ENCODE measurements around the gene RNASE11.
A peak's percentile ranks its signal among the peaks of the same experiment; 100 is the strongest.
"Not testable (repeated sequence)": the region's sequence is repeated elsewhere in the genome, so short reads cannot be mapped to it uniquely, and the experiment has no call there.

The RNASE11 gene

DNA sequence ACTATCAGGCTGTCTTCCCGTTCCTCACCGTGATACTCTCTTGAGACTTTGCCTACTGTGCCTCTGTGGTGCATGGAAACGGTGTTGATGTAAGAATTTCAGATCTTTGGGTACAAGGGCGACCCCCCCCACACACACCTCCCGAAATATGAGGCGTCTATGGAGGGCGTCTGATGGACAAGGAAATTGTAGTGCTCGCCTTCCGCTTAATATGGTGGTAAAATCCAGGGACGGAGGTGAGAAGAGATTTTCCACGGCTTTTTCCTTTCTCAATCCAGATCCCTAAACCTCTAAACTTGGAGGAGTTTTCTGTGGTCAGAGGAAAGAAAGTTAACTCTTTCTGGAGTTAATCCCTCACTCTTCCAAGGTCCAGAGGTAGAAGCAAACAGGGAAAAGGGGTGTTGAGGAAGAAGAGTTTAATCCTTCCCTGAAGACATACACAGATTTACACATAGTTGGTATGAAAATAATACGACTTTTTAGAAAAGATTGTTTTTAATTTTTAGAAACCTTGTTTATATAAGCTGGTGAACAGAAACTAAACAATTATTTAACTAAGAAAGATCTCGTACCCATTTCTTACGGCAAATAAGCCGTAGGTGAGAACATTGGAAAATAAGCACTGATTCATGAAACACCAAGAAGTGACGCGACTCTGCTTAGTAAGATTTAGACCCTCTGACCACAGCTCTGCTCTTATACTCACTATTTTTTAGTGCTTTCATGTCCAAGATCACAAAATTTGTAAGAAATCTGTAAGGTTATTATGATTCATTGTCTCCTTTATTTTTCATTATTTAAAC, 26.4 kb upstream of the RNASE11 start:
- DNase-seq (ENCODE audit: low spot score) = no peak

DNA sequence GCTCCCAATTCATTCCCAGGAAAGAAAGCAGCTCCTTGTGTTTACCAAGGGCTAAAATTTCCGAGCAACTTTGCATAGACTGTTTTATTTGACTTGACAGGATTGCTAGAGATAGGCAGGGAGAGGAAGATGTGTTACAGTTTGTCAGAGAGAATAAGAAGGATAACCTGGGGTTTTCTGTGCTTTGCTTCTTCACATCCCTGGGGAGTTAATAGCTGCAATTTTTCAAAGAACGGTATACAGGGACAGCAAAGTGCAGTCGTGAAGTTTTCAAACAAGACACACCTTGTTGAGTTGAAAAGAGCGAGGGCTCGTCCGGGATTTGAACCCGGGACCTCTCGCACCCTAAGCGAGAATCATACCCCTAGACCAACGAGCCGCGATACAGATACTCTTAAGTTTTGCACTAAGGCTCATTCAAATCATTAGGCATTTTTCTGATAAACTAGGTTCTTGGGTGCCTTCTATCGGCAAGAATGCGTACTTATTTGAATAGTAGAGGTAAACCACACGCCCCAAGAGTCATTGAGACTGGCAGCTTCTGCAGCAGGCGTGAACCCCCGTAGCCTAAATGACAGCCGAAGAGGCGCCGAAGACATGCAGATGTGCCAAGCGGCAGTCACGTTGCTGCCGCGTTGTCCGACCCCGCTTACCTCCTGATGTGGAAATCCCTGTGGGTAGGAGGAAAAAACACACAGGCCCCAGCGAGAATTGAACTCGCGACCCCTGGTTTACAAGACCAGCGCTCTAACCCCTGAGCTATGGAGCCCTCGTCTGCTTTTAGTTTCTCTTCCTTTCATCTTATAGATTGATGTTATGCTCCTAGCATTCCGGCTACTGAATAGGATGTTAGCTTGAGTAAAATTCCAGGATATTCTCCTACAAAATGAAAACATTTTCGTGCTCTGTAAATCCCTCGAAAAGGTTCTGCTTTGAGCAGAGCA, 25.6 kb upstream of the RNASE11 start:
- peak; percentile 81 for DNase-seq (ENCODE audit: low spot score)

DNA sequence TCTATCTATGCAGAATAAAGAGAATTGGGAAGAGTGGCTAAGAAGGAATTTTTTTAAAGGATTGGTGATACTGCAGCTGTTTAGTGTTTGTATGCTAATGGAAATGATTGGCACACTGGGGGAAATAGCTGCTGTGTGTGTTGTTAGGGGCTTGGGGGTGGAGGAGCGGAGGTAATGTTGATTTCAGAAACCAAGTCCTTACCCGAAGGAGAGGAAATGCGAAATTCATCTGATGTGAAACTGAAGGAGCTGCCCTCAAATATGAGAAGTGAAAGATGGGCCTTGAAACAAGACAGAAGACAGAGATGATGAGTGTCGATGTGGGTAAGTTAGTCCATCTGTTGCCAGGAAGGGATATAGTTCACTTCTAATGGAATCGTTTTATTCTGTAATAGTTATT, 24.6 kb upstream of the RNASE11 start:
- DNase-seq (ENCODE audit: low spot score) = no peak

DNA sequence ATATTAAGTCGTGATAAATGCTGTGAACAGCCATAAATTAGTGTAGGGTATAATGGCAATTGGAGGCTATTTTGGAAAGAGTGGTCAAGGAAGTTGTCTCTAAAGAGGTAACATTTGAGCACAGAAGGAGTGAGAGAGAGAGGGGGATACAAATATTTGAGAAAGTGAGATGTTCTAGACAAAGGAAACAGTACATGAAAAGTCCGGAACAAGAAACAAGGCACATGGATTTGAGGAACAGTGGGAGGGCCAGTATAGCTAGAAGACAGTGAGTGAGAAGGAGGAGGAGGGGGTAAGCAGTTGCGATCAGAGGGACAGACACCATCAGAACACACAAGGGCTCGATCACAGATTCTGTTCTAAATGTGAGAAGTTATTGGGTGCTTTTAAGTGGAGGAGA, 23.5 kb upstream of the RNASE11 start:
- DNase-seq (ENCODE audit: low spot score) = no peak

DNA sequence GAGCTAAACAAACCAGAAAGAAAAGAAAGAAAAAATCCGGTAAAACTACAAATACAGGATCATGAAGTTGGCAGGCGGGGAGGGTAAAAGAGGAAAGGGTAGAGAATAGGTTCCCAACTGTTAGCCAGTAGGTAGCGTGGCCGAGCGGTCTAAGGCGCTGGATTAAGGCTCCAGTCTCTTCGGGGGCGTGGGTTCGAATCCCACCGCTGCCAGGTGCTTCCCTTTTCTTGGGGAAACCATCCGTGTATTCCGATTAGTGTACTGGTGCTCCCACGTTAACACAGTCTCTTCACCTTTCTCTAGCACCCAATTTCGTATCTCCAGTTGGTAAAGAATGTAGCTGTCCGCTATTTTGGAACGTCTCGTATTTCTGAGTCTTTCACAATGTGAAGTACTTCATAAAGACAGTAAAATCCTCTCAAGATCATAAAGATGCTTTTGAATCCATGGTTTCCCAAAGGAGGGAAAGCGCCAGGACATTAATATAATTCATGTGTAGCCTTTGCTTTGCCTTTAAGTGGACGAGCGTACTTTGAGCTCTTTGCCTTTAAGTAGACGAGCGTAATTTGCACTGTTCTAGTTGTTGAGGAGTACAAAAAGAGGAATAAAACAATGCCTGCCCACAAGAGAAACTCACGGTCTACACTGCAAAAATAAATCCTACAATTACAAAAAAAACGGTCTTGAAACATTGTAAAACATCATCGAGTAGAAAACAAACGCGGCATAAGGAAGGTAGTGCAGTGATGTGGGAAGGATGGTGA, 22.4 kb upstream of the RNASE11 start:
- peak; percentile 59 for DNase-seq (ENCODE audit: low spot score)

DNA sequence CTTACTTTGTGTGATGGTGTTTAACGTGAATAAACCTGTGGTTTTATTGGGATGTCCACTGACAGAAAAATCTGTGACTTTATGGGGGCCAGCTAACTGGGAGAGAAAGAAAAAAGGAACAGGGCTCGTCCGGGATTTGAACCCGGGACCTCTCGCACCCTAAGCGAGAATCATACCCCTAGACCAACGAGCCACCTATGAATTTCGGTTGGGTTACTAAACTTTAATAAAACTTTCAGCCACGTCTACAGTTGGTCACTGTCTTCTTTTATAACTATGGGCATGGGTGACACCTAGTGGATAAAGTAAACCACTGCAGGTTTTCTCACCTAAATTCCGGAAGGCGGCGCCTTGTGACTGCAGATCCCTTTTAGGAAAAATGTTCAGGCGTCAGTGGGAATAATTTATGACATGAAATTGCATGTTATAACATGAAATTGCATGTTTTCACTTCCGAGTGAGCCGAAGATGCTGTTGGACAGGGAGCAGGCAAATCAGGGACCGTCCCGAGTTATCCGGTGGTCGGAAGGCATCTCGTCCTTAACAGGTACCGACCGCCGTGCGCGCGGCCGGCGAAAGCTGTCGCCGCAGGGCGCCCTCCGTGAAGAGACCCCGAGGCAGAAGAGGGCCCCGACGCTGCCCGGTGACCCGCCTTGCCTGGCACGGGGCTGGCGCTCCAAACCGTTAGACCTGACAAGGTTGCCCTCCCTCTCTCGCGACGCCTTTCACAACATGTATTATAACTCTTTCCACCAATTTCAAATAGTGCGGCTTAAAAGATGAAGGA, 21.6 kb upstream of the RNASE11 start:
- DNase-seq (ENCODE audit: low spot score) = peak; percentile 70

DNA sequence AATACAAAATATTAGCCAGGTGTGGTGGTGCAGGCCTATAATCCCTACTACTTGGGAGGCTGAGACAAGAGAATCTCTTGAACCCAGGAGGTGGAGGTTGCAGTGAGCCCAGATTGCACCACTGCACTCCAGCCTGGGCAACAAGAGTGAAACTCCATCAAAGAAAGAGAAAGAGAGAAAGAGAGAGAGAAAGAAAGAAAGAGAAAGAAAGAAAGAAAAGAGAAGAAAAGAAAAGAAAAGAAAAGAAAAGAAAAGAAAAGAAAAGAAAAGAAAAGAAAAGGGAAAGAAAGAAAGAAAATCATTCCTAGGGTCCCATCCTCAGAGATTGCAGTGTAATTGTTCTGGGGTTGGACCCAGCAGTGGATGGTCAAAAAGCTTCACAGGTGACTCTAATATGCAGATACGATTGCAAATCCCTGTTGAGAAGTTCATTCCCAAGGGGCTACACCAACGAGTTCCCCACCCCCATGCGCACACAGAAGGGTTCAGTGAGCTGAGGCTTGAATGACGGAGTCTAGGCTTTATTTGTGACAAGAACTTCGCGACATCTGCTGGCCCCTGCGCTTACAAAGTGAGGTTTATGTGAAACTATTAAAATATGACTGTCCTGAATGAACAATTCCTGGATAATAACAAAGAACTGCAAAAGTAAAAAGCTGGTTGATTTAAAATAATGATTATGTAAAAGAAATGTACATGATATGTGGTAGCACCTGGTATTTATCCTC, 20.7 kb upstream of the RNASE11 start:
- no peak for DNase-seq (ENCODE audit: low spot score)

DNA sequence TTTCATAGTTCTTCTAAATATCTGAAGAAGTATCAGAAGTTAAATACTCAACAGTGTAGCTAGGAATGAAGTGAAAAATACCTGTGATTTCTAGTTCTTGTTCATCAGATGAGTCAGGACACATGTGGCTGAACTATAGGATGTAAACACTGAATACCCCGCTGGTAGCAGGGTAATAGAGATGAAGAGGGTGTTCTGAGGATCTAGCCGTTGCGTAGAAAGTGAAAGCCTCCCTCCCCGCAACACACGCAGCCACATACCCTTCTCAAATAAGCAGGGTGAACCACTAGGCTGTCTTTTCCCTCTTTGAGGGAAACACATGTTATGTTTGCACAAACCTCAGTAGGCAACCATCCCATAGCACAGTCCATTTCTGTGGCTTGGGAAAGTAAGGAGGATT, 19.8 kb upstream of the RNASE11 start:
- DNase-seq (ENCODE audit: low spot score) = no peak

DNA sequence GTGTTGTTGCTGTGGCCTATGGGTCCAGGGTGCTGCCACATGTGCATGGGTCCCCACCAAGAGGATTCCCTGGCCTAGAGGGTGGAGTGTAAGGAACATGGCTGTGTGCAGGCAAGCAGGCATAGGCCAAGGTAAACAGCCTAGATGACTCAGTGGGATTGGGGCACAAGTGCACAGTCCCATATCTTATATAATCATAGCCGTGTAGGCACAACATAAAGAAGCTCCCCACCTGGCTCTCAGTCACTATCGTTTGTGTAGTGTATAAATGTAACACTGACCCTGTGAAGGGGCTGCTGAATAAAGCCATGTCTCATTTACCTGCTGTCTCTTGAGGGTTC, 19.1 kb upstream of the RNASE11 start:
- DNase-seq (ENCODE audit: low spot score) = no peak

DNA sequence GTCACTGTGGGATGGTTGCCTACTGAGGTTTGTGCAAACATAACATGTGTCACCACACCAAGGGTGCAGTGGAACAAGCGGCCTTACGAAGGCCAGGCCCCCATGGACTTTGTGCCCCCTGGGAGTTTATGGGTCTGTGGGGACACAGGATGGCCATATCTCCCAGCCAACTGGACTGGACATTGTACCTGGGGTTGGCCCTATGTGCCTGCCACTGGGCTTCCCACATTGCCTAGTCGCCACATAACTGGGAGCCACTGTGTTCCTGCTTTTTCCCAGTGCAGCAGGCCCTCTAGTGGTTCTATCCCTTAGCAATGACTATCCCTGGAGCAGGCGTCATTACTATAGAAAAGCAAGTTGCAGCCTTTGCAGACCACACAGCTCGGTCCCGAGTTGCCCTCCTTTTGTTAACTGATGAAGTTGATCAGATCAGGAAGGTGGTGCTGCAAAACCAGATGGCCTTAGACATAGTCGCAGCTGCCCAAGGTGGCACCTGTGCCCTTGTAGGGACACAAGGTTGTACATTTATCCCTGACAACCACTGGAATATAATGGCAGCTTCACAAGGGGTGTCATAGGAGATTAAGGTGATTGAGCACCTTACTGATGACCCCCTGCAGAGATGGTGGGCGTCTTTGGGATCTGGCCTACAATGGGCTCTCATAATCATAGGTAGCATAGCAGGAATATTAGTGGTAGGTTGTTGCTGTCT, 18.5 kb upstream of the RNASE11 start:
- peak; percentile 59 for DNase-seq (ENCODE audit: low spot score)

DNA sequence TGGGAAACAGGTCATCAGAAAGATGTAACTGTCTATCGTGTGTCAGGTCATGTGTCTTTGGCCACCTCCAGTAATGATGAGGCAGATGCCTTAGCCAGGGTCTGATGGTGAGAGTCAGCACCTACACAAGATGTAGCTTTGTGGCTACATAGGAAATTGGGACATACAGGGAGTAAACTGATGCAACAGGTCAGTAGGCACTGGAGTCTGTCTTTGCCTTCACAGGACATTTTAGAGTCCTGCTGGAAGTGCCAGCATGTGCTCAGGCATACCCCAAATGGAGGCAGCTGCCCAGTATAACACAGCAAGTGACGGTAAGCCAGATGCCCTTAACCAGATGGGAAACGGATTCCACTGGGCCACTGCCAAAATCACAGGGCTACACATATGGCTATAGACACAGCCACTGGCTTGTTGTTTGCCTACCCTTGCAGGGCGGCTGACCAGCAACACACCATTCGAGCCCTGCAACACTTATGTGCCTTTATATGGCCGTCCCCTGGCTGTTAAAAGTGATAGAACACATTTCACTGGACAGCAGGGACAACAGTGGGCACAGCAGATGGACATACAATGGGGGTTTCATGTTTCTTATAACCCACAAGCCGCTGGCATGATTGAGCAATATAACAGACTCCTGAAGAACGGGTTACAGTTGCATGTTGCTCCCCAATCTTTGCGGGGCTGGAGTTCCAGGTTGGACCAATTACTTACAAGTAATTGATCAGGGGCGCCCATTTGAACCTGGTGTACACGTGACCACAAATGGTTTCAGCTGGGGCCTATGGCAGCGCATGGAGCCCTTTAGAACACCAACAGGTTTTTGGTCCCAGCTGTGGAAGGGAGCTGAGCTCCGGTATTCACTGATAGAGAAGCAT, 16.3 kb upstream of the RNASE11 start:
- no peak for DNase-seq (ENCODE audit: low spot score)

DNA sequence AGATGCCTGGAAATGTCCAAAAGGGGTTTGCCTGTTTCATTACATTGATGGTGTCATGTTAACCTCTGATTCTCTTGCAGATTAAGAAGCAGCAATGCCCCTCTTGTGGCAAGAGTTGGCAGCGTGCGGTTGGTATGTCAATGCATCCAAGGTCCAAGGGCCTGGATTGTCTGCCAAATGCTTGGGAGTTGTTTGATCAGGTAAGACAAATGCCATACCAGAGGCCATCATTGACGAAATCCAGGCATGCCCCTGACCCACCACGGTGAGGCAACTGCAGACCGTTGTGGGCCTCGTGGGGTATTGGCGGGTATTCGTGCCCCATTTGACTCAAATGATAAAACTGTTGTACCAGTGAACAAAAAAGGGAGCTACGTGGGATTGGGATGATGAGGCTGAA, 14.8 kb upstream of the RNASE11 start:
- DNase-seq (ENCODE audit: low spot score) = no peak

DNA sequence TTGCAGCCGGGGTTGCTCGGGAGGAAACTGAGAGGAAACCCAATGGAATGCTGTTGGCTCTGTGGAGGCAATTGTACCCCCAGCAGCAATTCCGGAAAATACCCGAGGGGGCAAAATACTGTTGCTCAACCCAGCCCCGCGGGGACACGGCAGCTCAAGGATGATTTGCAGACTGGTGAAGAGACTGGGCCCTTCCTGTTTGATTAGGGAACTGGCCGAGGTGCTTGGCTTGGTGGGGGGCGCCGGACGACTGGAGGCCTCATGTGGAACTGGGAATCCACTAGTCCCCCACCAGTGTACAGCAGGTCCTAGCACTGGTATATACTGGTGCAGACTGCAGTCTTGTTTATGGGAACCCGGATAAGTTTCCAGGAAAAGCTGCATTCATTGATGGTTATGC, 13.7 kb upstream of the RNASE11 start:
- DNase-seq (ENCODE audit: low spot score) = no peak

DNA sequence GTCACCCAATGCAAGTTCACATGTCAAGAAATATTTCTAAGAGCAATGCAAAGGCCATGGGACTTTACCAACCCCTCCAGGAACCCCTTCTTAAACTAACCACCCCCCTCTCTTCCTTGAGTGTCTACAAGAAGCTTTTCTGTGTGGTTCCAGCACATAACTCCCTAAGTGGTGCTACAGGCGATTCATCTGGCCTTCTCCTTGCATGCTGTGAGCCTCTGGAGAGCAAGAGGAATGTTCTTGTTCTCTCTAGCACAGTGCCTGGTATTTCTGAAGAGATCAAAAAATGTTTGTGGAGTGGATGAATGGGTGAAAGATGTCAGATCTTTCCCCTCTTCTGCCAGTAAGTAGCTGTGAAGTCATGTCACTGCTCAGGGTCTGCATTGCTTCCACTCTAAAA, 9.3 kb upstream of the RNASE11 start:
- DNase-seq (ENCODE audit: low spot score) = no peak

DNA sequence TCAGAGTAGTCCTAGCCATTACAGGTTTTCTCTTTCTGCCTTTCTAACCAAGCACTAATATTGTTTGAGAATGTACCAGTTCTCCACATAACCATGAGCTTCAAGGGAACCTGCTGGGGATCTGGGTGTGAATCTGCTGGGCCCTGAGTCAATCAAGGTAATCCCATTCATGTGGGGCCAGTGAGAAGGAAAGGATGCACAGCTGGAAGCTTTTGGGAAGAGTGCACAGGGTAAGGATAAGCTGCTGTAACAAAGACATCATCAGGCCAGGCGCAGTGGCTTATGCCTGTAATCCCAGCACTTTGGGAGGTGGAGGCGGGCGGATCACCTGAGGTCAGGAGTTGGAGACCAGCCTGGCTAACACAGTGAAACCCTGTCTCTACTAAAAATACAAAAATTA, 7.9 kb upstream of the RNASE11 start:
- not testable (repeated sequence) for DNase-seq (ENCODE audit: low spot score)

DNA sequence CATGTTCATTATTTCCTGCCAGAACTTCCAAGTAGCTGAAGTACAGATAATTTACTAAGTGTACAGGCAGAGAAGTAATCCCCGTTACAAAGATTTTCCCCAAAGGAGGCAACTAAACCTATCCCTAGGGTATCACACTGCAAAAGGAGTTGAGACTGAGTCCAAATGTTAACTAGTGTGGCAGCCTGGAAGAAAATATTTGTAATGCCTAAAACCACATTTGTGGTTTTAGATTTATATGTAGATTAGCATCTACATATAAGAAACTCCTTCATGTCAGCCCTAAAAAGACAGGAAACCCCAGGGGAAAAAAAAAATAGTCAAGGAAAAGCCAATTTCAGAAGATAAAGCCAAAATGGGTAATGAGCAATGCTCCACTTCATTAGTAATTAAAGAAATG, 4.8 kb upstream of the RNASE11 start:
- no peak for DNase-seq (ENCODE audit: low spot score)

DNA sequence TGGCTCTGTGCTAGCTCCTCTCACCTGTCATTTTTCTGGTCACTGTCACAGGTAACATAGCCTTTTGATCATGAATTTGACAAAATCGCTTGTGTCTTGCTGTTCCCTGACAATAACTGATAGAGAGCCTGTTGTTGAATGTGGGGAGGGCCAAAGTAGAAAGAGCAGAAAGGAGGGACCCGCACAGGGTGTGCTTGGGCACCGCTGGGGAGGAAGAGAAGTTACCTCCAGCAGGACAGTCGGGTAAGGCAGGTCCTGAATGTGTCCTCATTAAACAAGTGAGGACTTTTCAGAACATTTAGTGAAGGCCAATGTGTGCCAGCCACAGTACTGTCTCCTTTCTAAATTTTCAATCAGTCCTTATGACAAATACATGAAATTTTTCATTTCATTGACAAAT, 3.4 kb upstream of the RNASE11 start, which contains the start of gene RNASE12:
TSS of gene RNASE12 (minus strand) at position 142 of the 400 bp plus-strand sequence. CDS start 653 bp downstream, outside the sequence.
- no peak for DNase-seq (ENCODE audit: low spot score)

DNA sequence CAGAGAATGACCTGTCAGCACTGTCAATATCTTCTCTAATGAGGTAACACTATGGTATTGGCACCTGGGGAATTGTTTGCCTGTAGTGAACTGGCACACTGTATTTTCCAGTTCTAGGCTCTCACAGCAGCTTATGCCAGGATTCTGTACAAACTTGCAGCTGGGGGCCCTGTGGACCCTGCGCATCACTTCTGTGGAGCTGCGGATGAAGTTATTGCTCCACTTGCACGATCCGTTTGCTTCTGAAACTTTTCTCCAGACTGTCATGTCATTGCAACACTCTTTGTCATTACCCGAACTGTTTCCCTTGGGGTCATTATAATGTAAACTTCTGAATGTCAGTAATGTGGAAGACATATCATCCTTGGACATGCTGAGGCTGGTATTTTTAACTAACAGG, 3.9 kb downstream of the RNASE11 start:
- DNase-seq (ENCODE audit: low spot score) = no peak

DNA sequence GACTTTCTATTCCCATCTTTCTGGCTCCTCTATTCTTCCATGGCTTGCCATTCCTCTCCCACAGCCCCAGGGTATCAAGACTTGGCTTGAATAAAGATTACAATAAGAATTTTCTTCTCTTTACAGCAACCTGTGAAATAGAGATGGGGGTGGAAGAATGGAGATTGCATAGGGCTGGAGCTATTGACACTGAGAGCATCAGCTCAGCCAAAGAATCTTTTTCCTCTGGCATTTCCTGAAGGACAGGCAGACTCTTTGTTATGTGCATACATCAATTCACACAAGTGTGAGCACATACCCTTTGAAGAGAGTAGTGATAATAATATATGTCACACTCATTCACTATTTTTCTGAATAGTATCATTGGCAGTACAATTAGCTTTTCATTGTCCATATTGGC, 4.7 kb downstream of the RNASE11 start:
- DNase-seq (ENCODE audit: low spot score) = no peak

All from D341Med (cell line).